ENCODE data around the gene TNFAIP8. TPM values are rescaled to one million over a fixed set of nuclear protein-coding genes. Genes with fewer than 3 reads are reported as not detected.

TNFAIP8 gene
- total RNA-seq, 2 experiments from 2014 or later = 135 to 141 TPM

DNA sequence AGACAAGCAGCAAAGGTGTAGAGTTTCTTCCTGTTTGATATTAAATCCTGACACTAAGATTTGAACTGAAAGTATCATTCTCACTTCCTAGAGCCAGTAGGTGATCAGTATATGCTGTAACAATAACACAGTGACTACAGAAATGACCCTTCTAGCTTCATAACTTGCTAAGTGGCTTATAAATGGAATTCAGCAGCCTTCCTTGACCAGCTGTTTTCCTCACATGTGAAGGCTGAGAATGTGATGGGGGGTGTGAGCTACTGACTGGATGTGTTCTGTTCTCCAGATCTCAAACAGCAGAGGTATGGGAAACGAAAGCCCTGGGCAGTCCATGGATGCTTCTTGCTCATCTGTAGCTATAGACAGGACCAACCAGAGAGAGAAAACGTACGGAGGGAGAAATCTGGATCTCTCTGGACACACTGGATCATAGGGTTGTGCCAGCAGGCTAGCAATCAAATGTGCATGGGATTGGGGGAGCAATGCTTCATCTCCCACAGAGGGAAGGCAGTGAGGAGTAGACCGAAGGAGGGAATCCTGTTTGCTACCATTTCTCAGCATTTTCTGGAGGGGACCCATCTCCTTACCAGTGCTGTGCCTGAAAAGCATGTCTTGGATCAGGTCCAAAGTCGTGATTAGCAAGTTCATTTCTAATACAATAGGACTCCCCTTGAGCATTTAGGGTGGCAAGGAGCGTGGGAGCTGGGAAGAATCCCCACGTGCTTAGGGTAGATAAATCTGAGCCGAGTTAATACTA lies 39.4 kb downstream of the TNFAIP8 start:
- CTCF ChIA-PET = interaction anchor here (1.0 to 1.5 kb wide), 2 partner anchors 16 to 32 kb away, joined by 3 to 5 read pairs; no protein-coding TSS in a partner anchor
- Mint-ChIP-seq H3K9me3 (no peaks in the 10 kb centered on the region), H3K36me3 (ENCODE audit: low read depth) (peaks cover 73% of the 10 kb centered on the region), H3K4me1 (ENCODE audit: low read depth) (peaks cover 92% of the 10 kb centered on the region), H3K27ac (peak overlapping the region; percentile 98), H3K4me3 (peak overlapping the region; percentile 13), H3K27me3 (no peaks in the 10 kb centered on the region)
- POLR2A ChIA-PET = interaction anchor here (1.1 to 1.7 kb wide), 3 partner anchors 38 to 62 kb away, joined by 3 to 8 read pairs (median 3); no protein-coding TSS in a partner anchor
- no peak for DNase-seq
- intact Hi-C loops (cut with micrococcal nuclease) = loop anchor here (5.0 kb wide), 3 partner anchors 38 to 123 kb away; partner anchors contain the start of gene TNFAIP8
- TF ChIP-seq, protein P1, sequence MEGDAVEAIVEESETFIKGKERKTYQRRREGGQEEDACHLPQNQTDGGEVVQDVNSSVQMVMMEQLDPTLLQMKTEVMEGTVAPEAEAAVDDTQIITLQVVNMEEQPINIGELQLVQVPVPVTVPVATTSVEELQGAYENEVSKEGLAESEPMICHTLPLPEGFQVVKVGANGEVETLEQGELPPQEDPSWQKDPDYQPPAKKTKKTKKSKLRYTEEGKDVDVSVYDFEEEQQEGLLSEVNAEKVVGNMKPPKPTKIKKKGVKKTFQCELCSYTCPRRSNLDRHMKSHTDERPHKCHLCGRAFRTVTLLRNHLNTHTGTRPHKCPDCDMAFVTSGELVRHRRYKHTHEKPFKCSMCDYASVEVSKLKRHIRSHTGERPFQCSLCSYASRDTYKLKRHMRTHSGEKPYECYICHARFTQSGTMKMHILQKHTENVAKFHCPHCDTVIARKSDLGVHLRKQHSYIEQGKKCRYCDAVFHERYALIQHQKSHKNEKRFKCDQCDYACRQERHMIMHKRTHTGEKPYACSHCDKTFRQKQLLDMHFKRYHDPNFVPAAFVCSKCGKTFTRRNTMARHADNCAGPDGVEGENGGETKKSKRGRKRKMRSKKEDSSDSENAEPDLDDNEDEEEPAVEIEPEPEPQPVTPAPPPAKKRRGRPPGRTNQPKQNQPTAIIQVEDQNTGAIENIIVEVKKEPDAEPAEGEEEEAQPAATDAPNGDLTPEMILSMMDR (IDR thresholded peaks at IDR 0.05) = no peak
- ATAC-seq = peak; percentile 37

DNA sequence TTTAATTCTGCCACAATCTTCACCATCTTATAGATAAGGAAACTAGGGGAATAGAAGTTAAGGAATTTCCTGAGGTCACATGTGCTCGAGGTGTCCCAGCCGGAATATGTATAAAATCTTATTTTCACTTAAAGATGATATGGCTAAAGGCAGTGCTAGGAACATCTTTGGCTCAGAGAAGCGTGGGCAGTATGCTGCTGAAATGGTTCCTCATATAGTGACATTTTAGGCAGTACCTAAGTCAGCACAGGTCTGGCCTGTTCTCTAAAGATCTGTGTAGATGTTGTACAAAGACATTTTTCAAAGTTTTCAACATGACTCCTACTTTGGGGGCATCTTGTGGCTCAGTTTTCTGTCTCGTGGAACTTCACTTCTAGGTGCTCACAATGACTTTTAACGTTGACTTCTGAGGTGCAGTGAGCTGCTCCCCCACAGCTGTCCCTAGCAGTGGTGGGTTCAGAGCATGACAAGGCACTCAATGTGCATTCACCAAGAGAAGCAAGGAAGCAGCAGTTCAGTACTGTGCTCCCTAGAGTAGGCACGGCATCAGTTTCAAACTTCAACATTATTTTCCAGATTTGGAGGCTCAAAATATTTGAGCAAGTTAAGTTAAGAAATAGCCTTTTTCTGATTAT lies 40.3 kb downstream of the TNFAIP8 start:
- H3K9me3 Mint-ChIP-seq = no peaks in the 10 kb centered on the region
- DNase-seq (peak; percentile 60), ATAC-seq (peak; percentile 43)
- POLR2A ChIA-PET = interaction anchor here (0.6 to 1.1 kb wide), 3 partner anchors 33 to 56 kb away, joined by 3 read pairs; no protein-coding TSS in a partner anchor
- peaks cover 90% of the 10 kb centered on the region for H3K4me1 Mint-ChIP-seq (ENCODE audit: low read depth)
- H3K4me3 Mint-ChIP-seq = peak overlapping the region; percentile 4
- CTCF ChIA-PET = interaction anchor here (1.5 to 8.7 kb wide), 2 partner anchors 14 to 15 kb away, joined by 5 to 93 read pairs; no protein-coding TSS in a partner anchor
- TF ChIP-seq, protein P1 (IDR thresholded peaks at IDR 0.05) = no peak
- peaks cover 68% of the 10 kb centered on the region for H3K36me3 Mint-ChIP-seq (ENCODE audit: low read depth)
- peak overlapping the region; percentile 98 for H3K27ac Mint-ChIP-seq
- intact Hi-C loops (cut with micrococcal nuclease) = loop anchor here (5.0 kb wide), 3 partner anchors 39 to 124 kb away; partner anchors contain the start of gene TNFAIP8
- H3K27me3 Mint-ChIP-seq = no peaks in the 10 kb centered on the region

DNA sequence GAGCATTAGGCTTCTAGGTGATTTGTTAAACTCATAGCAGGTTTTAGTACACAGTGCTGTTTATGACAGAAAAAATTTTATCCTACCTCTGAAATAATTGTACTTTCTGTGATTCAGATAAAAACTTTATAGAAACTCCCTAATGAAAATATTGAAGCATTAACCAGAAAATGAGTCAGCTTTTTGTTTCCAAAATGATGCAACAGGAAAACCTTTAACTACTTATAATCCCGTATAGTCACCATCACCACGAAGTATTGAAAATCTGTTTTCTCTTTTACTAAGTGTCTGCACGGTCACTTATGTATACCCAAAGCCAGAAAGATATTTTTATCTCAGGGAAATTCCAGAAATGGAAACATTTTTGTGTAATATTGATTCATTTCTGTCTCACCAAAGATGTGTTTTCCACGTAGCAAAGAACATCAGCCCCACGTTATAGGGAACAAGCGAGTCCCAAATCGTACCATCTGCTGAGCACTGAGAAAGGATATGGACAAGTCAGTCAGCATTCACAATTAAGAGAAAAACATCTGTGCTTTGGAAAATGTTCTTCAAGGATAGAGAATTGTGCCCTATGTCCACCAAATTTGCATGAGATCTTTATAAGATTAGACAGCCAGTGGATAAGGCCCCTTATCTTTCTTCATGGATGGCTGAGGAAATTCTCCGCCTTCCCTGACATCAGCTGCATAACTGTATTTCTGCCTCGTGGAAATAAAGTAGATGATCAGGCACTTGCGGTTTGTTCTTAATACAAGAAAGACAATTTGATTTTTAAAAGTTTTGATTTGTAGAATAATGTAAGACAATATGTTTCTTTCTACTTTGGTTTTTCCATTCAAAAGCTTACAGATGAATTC lies 41.9 kb downstream of the TNFAIP8 start:
- no peaks in the 10 kb centered on the region for H3K27me3 Mint-ChIP-seq
- TF ChIP-seq, protein P1 (IDR thresholded peaks at IDR 0.05) = no peak
- ChIA-PET CTCF (interaction anchor here (1.0 to 8.7 kb wide), 6 partner anchors 13 to 127 kb away, joined by 3 to 93 read pairs (median 3); no protein-coding TSS in a partner anchor), POLR2A (interaction anchor here (0.6 to 4.0 kb wide), 10 partner anchors 18 to 70 kb away, joined by 3 to 16 read pairs (median 3); partner anchors contain the start of gene TNFAIP8)
- peaks cover 55% of the 10 kb centered on the region for H3K36me3 Mint-ChIP-seq (ENCODE audit: low read depth)
- ATAC-seq (peak; percentile 72), DNase-seq (peak; percentile 44)
- intact Hi-C loops (cut with micrococcal nuclease) = loop anchor here (1.0 to 5.0 kb wide), 5 partner anchors 30 to 366 kb away; partner anchors contain the start of gene TNFAIP8
- peaks cover 80% of the 10 kb centered on the region for H3K4me1 Mint-ChIP-seq (ENCODE audit: low read depth)
- no peaks in the 10 kb centered on the region for H3K9me3 Mint-ChIP-seq
- H3K27ac Mint-ChIP-seq = peak overlapping the region; percentile 98
- H3K4me3 Mint-ChIP-seq = peak overlapping the region; percentile 56

DNA sequence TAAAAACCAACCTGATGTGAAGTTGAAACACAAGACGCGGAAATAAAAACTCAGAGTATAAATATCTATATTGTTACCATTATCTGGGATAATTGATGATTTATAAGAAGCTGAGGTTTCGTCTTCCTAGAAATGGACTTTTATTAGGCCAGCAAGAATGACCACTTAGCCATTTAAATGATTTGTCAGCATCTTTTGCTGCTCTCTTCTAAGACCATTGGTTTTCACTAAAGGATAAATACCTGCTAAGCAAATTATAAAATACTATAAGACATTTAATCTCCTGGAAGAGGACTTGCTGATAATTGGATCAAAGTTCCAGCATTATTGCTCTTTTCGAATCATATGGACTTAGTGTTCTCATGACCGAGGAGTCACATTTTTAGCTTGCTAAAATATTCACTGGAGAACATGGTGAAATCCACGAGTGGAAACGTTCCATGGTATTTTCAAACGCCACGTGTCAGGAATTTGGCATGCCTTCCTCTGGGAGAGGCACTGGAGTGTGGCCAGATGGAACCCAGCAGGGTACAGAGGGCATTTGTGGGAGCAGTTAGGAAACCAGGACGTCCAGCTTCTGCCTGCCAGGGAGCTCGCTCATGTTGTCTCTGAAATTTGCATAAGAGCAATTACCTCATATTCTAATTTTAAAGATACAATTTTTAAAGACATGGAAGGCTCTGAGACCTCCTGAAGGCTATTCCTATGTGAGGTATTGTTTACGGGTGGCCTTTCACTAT lies 43.1 kb downstream of the TNFAIP8 start:
- intact Hi-C loops (cut with micrococcal nuclease) = loop anchor here (5.0 kb wide), 3 partner anchors 42 to 127 kb away; partner anchors contain the start of gene TNFAIP8
- Mint-ChIP-seq H3K4me1 (ENCODE audit: low read depth) (peaks cover 69% of the 10 kb centered on the region), H3K4me3 (no peak overlapping the region), H3K27ac (peak overlapping the region; percentile 98), H3K9me3 (no peaks in the 10 kb centered on the region), H3K36me3 (ENCODE audit: low read depth) (peaks cover 44% of the 10 kb centered on the region), H3K27me3 (no peaks in the 10 kb centered on the region)
- TF ChIP-seq, protein P1 (IDR thresholded peaks at IDR 0.05) = no peak
- DNase-seq = no peak
- ChIA-PET POLR2A (interaction anchor here (0.7 to 4.0 kb wide), 9 partner anchors 10 to 61 kb away, joined by 3 to 16 read pairs (median 4); partner anchors contain the start of gene TNFAIP8), CTCF (interaction anchor here (0.8 to 8.7 kb wide), 9 partner anchors 12 to 124 kb away, joined by 3 to 93 read pairs (median 3); no protein-coding TSS in a partner anchor)
- no peak for ATAC-seq

All from activated CD8-positive, alpha-beta T cell treated with anti-CD3 and anti-CD28 coated beads for 36 hours (primary cell).